NCI-H2107 treated with DMSO at 0.1 percent for 48 hours (cell line): ENCODE data around the gene LRRTM2.
"Not testable (repeated sequence)": the region's sequence is repeated elsewhere in the genome, so short reads cannot be mapped to it uniquely, and the experiment has no call there.

Experiments used
- DNase-seq: peaks from one replicate; lab custom pipeline; 2025; ENCODE audit not compliant: unreplicated experiment; lab: John Stamatoyannopoulos, UW

The LRRTM2 gene

DNA sequence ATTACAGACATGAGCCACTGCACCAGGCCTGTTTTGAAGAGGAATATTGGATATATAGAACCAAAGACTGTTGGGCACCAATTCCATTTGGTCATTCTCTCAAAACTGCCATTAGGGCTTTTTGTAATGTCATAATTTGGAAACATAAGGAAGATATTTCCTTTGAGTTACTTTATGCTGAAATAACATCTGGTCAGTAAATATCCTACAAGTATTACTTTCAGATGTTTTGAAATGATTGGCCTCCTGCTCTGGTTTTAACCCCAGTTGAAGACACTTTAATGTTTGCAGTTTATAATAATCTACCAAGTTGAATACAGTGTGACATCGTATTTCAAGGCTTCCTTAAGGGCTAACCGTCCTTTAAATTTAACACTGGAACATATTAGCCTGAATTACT is 33.6 kb downstream of the LRRTM2 start:
- no peak for DNase-seq

DNA sequence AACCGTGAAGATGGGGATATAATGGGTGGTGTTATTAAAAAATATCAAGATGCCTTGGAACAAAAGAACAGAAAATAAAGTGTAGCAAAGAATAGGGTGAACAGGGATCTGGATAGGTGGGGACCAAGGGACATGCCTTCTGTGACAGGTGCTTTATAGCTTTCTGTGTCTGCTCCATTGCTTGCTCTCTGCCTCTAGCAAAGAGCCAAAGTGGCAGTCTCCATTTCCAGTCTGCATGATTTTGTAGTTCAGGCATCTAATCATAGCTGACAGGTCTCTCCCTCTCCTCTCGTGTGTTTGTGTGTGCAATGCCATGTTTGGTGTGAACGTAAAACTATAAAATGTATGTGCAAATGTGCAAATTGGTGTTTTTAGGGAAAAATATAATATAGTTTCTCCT is 35.0 kb downstream of the LRRTM2 start:
- DNase-seq = no peak

DNA sequence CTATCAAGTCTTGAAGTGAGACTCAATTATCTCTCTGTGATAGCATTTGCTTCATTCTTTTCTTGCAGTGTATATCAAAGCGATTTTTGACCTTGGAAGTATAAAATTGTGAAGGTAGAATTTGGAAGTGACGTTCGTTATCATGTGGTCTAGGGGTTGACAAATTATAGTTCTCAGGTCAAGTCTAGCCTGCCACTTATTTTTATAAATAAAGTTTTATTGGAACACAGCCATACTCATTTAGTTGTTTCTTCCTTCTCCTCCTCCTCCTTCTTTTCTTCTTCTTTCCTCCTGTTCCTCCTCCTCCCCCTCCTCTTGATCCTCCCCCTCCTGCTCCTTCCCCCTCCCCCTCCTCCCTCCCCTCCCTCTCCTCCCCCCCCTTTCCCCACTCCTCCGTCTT is 38.0 kb downstream of the LRRTM2 start:
- no peak for DNase-seq

DNA sequence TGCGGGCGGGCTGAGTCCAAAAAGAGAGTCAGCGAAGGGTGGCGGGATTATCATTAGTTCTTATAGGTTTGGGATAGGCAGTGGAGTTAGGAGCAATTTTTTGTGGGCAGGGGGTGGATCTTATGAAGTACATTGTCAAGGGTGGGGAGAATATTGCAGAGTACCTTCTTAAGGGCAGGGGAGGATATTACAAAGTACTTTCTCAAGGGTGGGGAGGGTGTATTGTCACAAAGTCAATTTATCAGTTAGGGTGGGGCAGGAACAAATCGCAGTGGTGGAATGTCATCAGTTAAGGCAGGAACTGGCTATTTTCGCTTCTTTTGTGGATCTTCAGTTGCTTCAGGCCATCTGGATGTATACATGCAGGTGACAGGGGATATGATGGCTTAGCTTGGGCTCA is 40.3 kb downstream of the LRRTM2 start:
- DNase-seq = not testable (repeated sequence)

DNA sequence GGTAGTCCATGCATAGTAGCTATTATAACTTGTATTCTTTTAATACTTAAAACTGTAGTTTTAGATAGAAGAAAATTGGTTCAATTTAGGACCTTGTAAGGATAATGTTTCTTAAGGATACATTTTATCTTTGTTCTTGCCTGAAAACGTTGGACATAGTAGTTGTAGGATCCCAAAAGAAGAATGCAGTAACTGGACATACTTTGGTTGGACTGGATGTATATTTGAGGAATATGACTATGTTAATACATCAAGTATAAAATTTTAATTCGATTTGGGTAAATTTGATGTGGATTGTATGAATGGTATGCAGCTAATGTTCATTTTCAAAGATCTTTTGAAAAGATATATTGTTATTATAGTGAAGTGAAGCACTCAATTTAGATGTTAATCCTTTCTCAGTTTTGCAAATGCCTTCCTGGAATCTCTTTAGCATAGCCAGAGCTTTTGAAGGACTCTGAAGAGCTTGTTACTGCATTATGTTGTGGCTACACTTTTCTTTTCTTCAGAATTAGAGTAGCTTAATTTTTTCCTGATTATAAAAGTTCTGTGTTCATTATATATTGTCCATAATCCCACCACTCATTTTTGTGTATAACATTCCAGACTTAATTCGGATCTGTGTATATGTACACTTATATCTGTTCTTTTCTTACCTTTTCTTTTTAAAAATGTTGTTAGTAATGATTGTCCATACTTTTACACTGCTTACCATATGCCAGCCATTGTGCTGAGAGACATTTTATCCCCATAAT is 41.2 kb downstream of the LRRTM2 start:
- no peak for DNase-seq

DNA sequence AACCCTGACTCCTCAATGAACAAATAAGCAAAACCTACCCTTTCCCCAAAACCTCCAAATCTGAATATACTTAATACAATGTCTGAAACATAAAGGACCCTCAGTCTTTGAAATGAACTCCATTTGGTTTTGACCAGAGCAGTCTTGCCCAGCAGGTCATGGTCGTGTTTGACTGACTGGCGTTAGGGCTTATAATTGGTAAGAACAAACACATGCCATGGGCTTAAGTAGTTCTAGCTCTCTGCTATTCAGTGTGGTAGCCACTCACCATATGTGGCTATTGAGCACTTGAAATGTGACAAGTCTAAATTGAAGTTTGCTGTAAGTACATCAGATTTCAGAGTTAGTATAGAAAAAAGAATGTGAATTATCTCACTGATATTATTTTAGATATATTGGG is 42.1 kb downstream of the LRRTM2 start:
- DNase-seq = no peak

DNA sequence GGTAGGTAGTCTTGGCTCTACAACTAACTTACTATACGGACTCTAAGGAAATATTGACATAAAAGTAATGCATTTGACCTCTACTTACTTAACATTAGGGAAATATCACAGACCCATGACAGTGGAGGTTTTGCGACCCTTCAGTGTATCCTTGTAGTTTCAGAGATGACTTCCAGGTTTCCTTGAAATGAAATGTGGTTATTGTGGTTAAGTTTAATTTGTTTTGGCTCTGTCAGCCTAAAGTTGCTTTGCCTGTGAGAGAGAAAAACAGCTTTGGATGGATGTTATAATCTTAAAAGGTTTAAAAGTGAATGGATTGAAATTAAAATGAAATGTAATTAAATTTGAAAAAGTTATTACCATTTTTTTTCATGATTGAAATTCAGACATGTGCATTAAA is 42.9 kb downstream of the LRRTM2 start:
- DNase-seq = no peak

DNA sequence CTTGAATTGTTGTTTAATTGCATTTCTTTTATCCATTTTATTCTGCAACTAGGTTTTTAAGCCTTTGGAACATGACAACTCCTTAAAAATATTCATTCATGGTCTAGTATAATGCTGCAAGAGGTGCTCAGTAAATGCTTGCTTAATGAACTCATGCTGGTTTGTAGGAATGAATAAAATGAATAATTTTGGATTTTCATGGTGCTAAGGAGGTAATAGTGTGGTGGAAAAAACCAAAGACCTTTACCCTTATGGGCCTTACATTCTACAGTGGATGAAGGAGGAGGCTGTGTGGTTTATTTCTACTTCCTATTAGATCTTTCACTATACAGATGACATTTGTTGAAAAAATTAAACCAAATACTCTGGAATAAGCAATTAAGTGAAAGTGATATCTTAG is 43.4 kb downstream of the LRRTM2 start:
- no peak for DNase-seq

DNA sequence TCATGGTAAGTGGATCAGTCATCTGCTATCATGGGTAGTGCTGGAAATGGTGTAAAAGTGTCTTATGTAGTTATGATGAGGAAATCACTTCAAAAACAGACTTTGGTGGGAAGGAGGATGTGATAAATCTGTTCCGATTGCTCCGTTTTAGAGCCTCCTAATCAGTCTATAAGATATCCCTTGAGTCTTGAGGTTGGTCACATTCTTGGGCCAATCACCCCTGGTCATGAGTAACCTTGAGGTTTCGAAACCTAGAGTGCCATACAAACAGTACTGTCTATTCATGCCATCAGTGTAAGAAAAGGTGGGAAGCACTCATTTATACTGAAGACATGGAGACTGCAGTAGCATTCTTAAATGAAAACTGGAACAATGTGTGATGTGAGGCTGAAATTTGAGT is 45.8 kb downstream of the LRRTM2 start:
- no peak for DNase-seq

DNA sequence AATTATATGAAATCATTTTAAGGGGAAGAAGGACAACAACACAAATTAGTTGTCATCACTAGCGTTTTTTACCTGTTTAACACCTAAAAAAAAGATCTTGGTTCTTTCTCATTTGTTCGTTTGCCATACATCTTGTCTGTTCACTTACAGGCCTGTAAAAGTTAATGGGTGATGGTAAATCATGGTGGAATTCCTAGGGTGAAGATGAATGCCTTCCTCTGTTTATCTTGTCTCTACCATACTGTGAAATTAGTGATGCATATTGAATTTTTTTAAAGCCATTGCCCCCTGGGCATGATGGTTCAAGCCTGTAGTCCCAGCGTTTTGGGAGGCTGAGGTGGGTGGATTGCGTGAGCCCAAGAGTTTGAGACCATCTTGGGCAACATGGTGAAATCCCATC is 46.6 kb downstream of the LRRTM2 start:
- DNase-seq = no peak

DNA sequence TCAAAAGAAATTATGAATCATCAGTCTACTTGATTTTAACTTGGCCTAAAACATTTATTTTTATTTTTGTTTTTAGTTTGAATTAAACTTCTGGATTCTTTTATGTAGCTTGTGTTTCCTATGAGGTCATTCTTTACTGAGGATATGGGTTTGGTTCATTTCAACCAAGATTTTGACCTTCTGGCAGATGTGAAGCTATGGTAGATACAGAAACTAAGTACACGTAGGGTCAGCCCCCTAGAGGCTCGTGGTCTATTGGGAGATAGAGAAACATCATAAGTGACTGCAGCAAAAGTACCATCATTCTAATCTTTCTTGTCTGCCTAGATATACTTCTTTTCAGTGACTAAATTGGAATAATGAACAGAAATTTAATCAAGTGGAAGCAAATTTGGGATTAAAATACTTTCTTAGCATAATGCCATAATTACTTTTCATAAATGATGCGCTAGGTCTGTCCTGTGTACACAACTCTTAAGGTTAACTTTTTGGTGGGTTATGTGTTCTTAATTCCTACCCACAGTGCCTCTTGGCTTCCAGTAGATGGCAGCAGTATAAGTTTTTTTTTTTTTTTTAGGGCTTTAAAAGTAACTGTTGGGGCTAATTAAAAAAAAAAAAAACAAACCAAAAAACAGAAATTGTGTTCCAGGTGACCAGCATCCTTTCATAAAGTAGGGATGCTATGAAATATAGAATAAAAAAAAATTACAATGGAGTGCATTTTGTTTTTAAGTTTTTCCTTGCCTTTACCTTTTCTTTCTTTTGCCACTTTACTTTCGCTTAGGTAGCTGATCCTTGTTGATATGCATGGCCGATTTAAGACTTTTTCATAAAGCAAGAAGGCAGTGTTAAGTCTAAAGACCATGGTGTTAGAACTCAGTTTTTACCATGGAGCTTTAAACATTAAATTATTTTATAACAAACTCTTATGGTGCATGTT is 49.9 kb downstream of the LRRTM2 start:
- DNase-seq = no peak

DNA sequence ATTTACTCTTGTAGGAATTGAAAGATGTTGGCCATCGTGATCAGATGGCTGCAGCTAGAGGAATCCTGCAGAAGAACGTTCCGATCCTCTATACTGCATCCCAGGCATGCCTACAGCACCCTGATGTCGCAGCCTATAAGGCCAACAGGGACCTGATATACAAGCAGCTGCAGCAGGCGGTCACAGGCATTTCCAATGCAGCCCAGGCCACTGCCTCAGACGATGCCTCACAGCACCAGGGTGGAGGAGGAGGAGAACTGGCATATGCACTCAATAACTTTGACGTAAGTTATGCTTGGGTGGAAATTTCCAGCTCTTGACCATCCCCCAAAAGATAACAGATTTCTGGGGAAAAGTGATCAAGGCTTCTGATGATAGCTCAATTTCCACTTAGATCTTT is 50.6 kb downstream of the LRRTM2 start:
- DNase-seq = no peak

DNA sequence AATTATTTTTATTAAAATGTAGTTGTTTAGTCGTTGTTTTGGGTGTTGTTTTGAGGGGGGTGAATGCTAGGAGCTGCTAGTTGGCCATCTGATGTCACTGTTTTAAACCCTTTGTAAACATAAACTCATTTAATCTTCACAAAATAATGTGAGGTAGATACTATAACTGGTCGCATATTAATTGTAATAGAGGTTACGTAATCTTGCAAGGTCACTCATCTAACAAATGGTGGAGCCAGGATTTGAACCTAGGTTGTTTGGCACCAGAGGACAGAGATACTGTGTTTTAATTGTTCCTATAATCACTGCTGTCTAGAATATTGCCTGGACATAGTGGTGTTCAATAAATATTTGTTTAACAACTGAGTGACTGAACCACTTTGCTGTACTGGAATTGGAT is 54.4 kb downstream of the LRRTM2 start:
- DNase-seq = no peak

DNA sequence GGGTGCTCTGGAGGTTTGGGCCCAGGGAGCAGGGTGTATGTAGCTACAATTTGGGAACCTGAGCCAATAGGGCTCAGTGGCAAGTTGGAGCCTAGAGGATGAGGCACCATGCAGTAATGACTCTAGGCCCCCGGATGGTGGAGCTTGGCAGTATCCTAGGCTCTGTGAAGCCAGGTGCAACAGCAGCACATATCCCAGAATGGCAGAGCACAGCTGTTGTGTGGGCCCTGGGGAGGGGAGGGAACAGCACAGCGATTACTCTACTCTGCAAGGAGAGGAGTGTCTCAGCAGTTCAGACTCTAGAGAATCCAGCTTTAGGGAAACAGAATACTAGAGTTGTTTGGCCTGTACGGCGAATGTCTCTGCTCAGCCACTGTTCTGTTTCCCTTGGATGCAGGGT is 56.1 kb downstream of the LRRTM2 start:
- DNase-seq = no peak
